Panc1 (cell line): ENCODE results near the gene CRTC1.

Experiments
- CTCF ChIP-seq: fragments of 450-650 bp; IDR thresholded peaks from 2 replicates; pipeline ENCODE4 v1.5.1; 2017; ENCODE audit warnings: mild to moderate bottlenecking
- POLR2AphosphoS5 ChIP-seq: IDR thresholded peaks from 2 replicates; pipeline ENCODE4 v1.6.1; 2012; ENCODE audit warnings: mild to moderate bottlenecking, low read depth, low read length, moderate library complexity
- REST ChIP-seq, 2 experiments: IDR thresholded peaks; 2 replicates each; pipeline ENCODE4 v1.6.1; 2011 to 2012; ENCODE audit warnings: low read depth in 2 of 2, control low read depth in 1 of 2, low read length in 1 of 2, mild to moderate bottlenecking in 1 of 2, moderate library complexity in 1 of 2; ENCODE audit not compliant: insufficient read depth in 1 of 2

- no peak for TF ChIP-seq CTCF
- no peak for TF ChIP-seq REST (IDR thresholded peaks at IDR 0.05; ENCODE audit: insufficient read depth in 1 of 2, low read depth in 2 of 2, low read length in 1 of 2)
- TF ChIP-seq POLR2AphosphoS5: no peak
These were observed 81.1 kb downstream of the CRTC1 start for GRCh38 chr19:18764591-18765051.
